ENCODE results near the gene ICA1L.

Gene ICA1L

GRCh38 chr2:202723746-202724145 lies 147.8 kb downstream of the ICA1L start:
- no peak for DNase-seq

Data from DMS79 treated with DMSO at 0.1 percent for 48 hours (cell line).